T-helper 17 cell (primary cell): ENCODE data around the gene MYH4. TPM values are rescaled to one million over a fixed set of nuclear protein-coding genes. Genes with fewer than 3 reads are reported as not detected.

Experiments
- ATAC-seq: fragments of 150-1000 bp; cut with Tn5 transposase; 2 replicates; pipeline ENCODE4 v1.10.0; 2021; ENCODE audit warnings: mild to moderate bottlenecking, moderate library complexity
- DNase-seq, 3 donors: peaks; one replicate each; pipeline versions ENCODE4 v3.0.0 to v3.0.0-alpha.2; 2020 to 2021
- H3K9me3 ChIP-seq: one replicate; pipeline ENCODE4 v1.7.0; 2013; ENCODE audit warnings: low read length, mild to moderate bottlenecking; ENCODE audit not compliant: control insufficient read depth, poor library complexity, severe bottlenecking
- H3K27ac Mint-ChIP-seq: one replicate; pipeline ENCODE4 v1.8.0; 2022; ENCODE audit warnings: mild to moderate bottlenecking, moderate library complexity, mixed read lengths
- H3K27me3 Mint-ChIP-seq: one replicate; pipeline ENCODE4 v1.8.0; 2022; ENCODE audit warnings: mixed read lengths
- H3K36me3 Mint-ChIP-seq: one replicate; pipeline ENCODE4 v1.8.0; 2022; ENCODE audit warnings: low read depth, mixed read lengths
- H3K4me1 Mint-ChIP-seq: one replicate; pipeline ENCODE4 v1.8.0; 2022; ENCODE audit warnings: mild to moderate bottlenecking, mixed read lengths
- H3K4me3 Mint-ChIP-seq: one replicate; pipeline ENCODE4 v1.8.0; 2022; ENCODE audit warnings: mild to moderate bottlenecking, moderate library complexity, mixed read lengths
- total RNA-seq, 4 donors: library from RNA in 2 of 4; stranded (reverse) in 2 of 4; gene quantifications; one replicate each; pipeline ENCODE4 v1.2.3 and lab custom pipeline; 2022 to 2026

MYH4 gene
- total RNA-seq, 2 donors from 2014 or later = not detected

DNA sequence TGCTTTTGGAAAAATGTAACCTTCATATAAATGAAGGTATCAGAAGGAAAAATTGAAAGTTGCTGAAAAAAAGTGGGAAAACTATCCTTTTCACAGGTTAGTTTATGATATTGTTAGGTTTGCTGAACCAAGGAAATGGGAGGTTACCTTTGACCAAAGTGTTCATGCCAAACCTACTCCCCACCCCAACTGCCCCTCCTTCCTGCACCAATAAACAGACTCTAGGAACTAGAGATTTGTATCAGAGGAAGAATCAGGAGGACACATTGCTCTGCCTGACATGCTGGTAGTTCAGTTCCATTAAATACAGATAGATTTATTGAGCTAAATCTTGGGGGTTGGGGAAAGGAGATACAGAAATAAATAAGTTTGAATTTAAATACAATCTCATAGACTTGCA is 65.8 kb downstream of the MYH4 start:
- Mint-ChIP-seq H3K4me1 (no peaks in the 10 kb centered on the region), H3K36me3 (no peaks in the 10 kb centered on the region), H3K4me3 (no peak overlapping the region), H3K27me3 (no peaks in the 10 kb centered on the region), H3K27ac (no peak overlapping the region)
- H3K9me3 ChIP-seq = no peaks in the 10 kb centered on the region
- DNase-seq (no peak), ATAC-seq (no peak)

DNA sequence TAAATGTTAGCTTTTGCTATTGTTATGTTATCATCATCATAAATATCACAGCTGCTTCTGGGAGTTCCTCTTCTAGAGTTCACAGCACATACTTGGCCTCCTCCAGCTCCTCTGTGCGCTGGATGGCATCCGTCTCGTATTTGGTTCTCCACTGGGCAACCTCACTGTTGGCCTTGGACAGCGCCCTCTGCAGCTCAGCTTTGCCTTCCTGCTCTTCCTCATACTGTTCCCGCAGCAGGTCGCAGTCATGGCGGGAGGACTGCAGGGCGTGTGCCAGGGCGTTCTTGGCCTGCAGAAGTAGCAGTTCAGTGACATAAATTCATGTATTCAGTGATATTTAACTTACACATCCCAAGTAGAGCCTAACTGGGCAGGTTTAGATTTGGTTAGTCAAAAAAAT is 71.0 kb downstream of the MYH4 start:
- H3K4me3 Mint-ChIP-seq = no peak overlapping the region
- no peaks in the 10 kb centered on the region for H3K4me1 Mint-ChIP-seq
- ATAC-seq (no peak), DNase-seq (no peak)
- peaks cover 8% of the 10 kb centered on the region for H3K27me3 Mint-ChIP-seq
- no peaks in the 10 kb centered on the region for H3K36me3 Mint-ChIP-seq
- no peak overlapping the region for H3K27ac Mint-ChIP-seq
- no peaks in the 10 kb centered on the region for H3K9me3 ChIP-seq

DNA sequence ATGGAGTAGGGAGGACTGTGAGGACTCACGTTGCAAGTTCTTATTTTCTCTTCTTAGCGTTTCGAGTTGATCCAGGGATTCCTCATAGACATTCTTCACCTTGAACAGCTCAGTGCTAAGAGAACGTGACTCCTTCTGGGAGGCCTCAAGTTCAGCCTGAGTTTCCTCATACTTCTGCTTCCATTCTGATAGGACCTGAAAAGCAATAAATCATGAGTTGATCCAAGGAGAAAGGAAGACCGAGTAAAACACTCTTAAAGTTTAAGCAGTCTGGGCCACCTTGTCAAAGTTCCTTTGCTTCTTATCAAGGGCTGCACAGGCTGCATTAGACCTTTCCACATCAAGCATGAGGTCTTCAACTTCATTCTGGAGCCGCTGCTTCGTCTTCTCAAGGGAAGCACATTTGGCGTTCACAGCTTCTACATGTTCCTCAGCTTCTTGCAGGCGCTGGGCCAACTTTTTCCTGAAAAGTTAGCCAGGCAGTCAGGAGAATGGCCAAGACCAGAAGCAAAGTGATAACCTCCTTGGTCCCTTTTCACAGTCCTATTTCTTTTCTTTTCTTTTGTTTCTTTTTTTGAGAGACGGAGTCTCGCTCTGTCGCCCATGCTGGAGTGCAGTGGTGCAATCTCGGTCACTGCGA is 72.7 kb downstream of the MYH4 start:
- Mint-ChIP-seq H3K4me3 (no peak overlapping the region), H3K27me3 (peaks cover 25% of the 10 kb centered on the region), H3K27ac (no peak overlapping the region), H3K4me1 (no peaks in the 10 kb centered on the region), H3K36me3 (no peaks in the 10 kb centered on the region)
- H3K9me3 ChIP-seq = no peaks in the 10 kb centered on the region
- DNase-seq (no peak), ATAC-seq (no peak)

DNA sequence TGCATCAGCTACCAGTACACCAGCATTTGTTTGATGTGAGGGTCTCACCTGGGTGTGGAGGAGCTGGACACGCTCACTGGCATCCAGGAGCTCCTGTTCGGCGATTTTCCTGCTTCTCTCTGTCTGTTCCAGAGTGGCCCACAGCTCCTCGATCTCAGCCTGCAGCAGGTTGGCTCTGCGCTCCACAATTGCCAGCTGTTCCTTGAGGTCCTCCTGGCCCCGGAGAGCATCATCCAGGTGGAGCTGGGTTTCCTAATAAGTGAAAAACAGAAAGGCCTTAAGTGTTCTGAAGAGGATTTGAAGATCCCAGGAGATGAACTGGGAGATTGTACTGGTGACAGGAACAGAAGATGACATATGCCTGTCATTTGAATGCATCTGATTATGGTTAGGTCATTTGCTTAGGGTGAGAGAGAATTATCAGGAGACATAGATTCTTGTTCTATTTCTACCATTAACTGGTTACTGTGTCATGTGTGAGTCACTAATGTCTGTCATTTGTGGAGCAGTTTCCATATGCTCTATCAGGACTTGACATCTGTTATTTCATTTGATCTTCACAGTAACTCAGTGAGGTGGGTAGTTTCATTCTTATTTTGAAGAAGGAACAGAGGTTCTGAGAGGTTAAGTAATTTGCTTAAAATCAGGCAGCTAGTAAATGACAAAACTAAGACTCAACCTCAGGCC is 75.0 kb downstream of the MYH4 start:
- Mint-ChIP-seq H3K36me3 (no peaks in the 10 kb centered on the region), H3K27ac (no peak overlapping the region), H3K4me3 (no peak overlapping the region), H3K4me1 (no peaks in the 10 kb centered on the region), H3K27me3 (peaks cover 33% of the 10 kb centered on the region)
- ATAC-seq = no peak
- DNase-seq = no peak
- H3K9me3 ChIP-seq = no peaks in the 10 kb centered on the region

Other genes starting within 250 kb of the MYH4 start
- not detected for gene MYH13, start 96.6 kb downstream of the MYH4 start, total RNA-seq
- gene MYH8, start 47.6 kb downstream of the MYH4 start, total RNA-seq = not detected
- not detected for gene MYH1, start 49.0 kb upstream of the MYH4 start, total RNA-seq
- gene MYH2, start 80.1 kb upstream of the MYH4 start, total RNA-seq = not detected
- gene MYH3, start 187.8 kb upstream of the MYH4 start, total RNA-seq = 1 to 10 TPM; 2.8 to 3.2 TPM
- 10 to 100 TPM; 16.4 to 17.7 TPM for gene SCO1, start 228.0 kb upstream of the MYH4 start, total RNA-seq
- gene ADPRM, start 228.0 kb upstream of the MYH4 start, total RNA-seq = 10 to 100 TPM; 17.6 to 20.9 TPM